Fibroblast of lung (primary cell): ENCODE results near the gene EFEMP1. TPM values are rescaled to one million over a fixed set of nuclear protein-coding genes. Genes with fewer than 3 reads are reported as not detected.

Experiments
- DNase-seq, 2 donors: peaks; one replicate each; pipeline versions ENCODE4 v3.0.0 to v3.0.0-alpha.2; 2010; ENCODE audit warnings: low read depth in 2 of 2
- H2AFZ ChIP-seq: 2 replicates; pipeline ENCODE4 v1.5.1; 2012; ENCODE audit warnings: low read length, control low read depth, inconsistent platforms
- H3K27ac ChIP-seq: 2 replicates; pipeline ENCODE4 v1.5.1; 2011; ENCODE audit warnings: low read length, control low read depth; ENCODE audit not compliant: insufficient read depth
- H3K27me3 ChIP-seq: 2 replicates; pipeline ENCODE4 v1.5.1; 2011; ENCODE audit warnings: mild to moderate bottlenecking, low read length; ENCODE audit not compliant: control insufficient read depth, insufficient read depth
- H3K36me3 ChIP-seq: 2 replicates; pipeline ENCODE4 v1.5.1; 2011; ENCODE audit warnings: low read length; ENCODE audit not compliant: control insufficient read depth, insufficient read depth
- H3K4me1 ChIP-seq: 2 replicates; pipeline ENCODE4 v1.5.1; 2011; ENCODE audit warnings: low read length; ENCODE audit not compliant: control insufficient read depth, insufficient read depth; ENCODE audit errors: extremely low read depth
- H3K4me2 ChIP-seq: 2 replicates; pipeline ENCODE4 v1.5.1; 2011; ENCODE audit warnings: low read length, control low read depth; ENCODE audit not compliant: insufficient read depth; ENCODE audit errors: extremely low read depth
- H3K4me3 ChIP-seq, 4 experiments: fragments of 200-600 bp in 1 of 4; sonication (generic) in 1 of 4; replicated peaks in 1 of 4; 2 replicates each; pipeline ENCODE4 v1.5.1; 2011 to 2016; ENCODE audit warnings: low read length in 4 of 4, low read depth in 3 of 4, mild to moderate bottlenecking in 3 of 4, control low read depth in 2 of 4, inconsistent platforms in 1 of 4, mixed read lengths in 1 of 4; ENCODE audit not compliant: insufficient read depth in 1 of 4; ENCODE audit errors: control extremely low read depth in 1 of 4
- H3K79me2 ChIP-seq: 2 replicates; pipeline ENCODE4 v1.5.1; 2012; ENCODE audit warnings: mild to moderate bottlenecking, low read length, inconsistent platforms; ENCODE audit not compliant: control insufficient read depth, insufficient read depth
- H3K9ac ChIP-seq: 2 replicates; pipeline ENCODE4 v1.5.1; 2011; ENCODE audit warnings: mild to moderate bottlenecking, low read length, control low read depth; ENCODE audit not compliant: insufficient read depth
- H3K9me3 ChIP-seq: 2 replicates; pipeline ENCODE4 v1.5.1; 2012; ENCODE audit warnings: low read depth, low read length; ENCODE audit not compliant: control insufficient read depth, insufficient read depth
- H4K20me1 ChIP-seq: 2 replicates; pipeline ENCODE4 v1.5.1; 2011; ENCODE audit warnings: low read length; ENCODE audit not compliant: control insufficient read depth, insufficient read depth; ENCODE audit errors: extremely low read depth
- EZH2 ChIP-seq: IDR thresholded peaks from 2 replicates; pipeline ENCODE4 v1.5.1; 2012; ENCODE audit warnings: low read length, control low read depth, mild to moderate bottlenecking; ENCODE audit errors: missing control alignments
- polyA plus RNA-seq, 2 donors: library from polyadenylated mRNA; depleted of rRNA in 1 of 2; stranded (reverse) in 1 of 2; unstranded in 1 of 2; fragments of >200 nt; gene quantifications; 2 replicates each; pipeline ENCODE4 v1.2.1, GENCODE V29; 2011 to 2012; ENCODE audit warnings: missing spikeins in 1 of 2
- total RNA-seq: library from RNA; depleted of rRNA; stranded (reverse); fragments of >200 nt; gene quantifications from 2 replicates; pipeline ENCODE4 v1.2.1, GENCODE V29; 2014
- TF ChIP-seq, protein P1 (sequence below), 2 donors: IDR thresholded peaks in 1 of 2; conservative IDR thresholded peaks in 1 of 2; 1 replicate in 1 of 2; 2 replicates in 1 of 2; pipeline ENCODE4 v1.5.1; 2011 to 2012; ENCODE audit warnings: low read length in 2 of 2, control low read depth in 1 of 2, inconsistent platforms in 1 of 2, low read depth in 1 of 2, mild to moderate bottlenecking in 1 of 2

EFEMP1 gene
- total and polyA plus RNA-seq, 2 donors (not counting 1 experiment from before 2014, with no cell fraction given): 467 to 724 TPM

DNA sequence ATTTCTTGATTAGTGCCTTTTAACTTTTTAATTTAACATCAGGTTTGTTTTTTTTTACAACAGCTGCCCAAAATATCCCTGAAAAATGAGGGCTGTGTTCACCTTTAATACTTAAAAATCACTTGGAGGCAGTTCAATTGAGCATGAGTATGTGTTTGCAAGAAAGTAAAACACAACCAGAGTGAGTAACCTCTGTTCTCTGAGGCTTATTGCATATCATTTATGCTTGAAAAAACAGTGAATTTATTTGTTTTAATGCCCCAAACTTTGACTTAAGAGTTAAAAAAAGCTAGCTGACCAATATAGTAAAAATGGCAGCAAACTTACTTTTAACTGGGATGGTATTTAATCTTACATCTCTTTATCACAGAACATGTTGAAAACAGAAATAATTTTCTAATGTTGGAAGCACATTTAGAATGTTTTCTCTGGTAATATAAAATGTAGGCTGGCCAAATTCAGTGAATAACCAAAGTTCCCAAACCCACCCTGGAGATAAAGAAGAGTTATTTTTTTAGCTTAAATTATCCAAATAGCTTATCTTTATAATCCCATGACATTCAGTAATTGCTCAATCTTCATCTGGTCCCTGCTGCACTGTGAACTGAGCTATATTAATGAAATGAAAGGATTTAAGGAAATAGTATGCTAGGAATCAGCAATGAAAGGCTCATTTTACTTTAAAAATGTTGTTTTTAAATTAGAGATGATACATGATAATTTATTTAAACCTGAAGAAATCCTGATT is 24.8 kb upstream of the EFEMP1 start:
- H3K27ac ChIP-seq: no peak overlapping the region
- H3K4me3 ChIP-seq: no peak overlapping the region
- no peaks in the 10 kb centered on the region for H3K4me1 ChIP-seq
- no peaks in the 10 kb centered on the region for H3K79me2 ChIP-seq
- no peaks in the 10 kb centered on the region for H3K36me3 ChIP-seq
- no peaks in the 10 kb centered on the region for H4K20me1 ChIP-seq
- no peaks in the 10 kb centered on the region for H3K9me3 ChIP-seq
- DNase-seq: peak; percentile 59 to 63
- H3K4me2 ChIP-seq: no peak overlapping the region
- H2AFZ ChIP-seq: no peak overlapping the region
- H3K27me3 ChIP-seq: no peaks in the 10 kb centered on the region
- H3K9ac ChIP-seq: no peak overlapping the region
- TF ChIP-seq, protein P1, sequence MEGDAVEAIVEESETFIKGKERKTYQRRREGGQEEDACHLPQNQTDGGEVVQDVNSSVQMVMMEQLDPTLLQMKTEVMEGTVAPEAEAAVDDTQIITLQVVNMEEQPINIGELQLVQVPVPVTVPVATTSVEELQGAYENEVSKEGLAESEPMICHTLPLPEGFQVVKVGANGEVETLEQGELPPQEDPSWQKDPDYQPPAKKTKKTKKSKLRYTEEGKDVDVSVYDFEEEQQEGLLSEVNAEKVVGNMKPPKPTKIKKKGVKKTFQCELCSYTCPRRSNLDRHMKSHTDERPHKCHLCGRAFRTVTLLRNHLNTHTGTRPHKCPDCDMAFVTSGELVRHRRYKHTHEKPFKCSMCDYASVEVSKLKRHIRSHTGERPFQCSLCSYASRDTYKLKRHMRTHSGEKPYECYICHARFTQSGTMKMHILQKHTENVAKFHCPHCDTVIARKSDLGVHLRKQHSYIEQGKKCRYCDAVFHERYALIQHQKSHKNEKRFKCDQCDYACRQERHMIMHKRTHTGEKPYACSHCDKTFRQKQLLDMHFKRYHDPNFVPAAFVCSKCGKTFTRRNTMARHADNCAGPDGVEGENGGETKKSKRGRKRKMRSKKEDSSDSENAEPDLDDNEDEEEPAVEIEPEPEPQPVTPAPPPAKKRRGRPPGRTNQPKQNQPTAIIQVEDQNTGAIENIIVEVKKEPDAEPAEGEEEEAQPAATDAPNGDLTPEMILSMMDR (conservative IDR thresholded peaks at IDR 0.05 in 1 of 2, IDR thresholded peaks at IDR 0.05 in 1 of 2; ENCODE audit: low read depth in 1 of 2, low read length in 2 of 2): no peak

DNA sequence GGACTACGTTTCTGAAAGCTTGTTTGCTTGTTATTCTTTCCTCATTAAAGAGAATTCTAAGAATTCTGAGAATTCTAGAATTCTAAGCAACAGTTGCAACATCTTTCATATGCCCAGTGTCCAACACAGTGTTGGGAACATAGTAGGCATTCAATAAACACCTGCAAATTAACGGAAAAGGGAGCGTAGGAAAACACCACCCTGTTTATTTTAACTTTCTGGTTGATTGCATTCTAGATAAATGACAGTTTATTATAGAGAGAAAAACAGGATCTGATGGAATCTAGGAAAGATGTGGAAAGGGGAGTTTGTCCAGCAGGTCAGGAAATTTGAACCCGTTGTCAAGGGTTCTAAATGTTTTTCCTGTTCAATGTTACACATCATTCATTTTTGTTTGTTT is 24.2 kb upstream of the EFEMP1 start:
- Histone ChIP-seq H4K20me1 (no peaks in the 10 kb centered on the region), H3K27me3 (no peaks in the 10 kb centered on the region), H3K27ac (no peak overlapping the region), H3K9me3 (no peaks in the 10 kb centered on the region), H3K9ac (no peak overlapping the region), H3K4me2 (no peak overlapping the region), H3K4me3 (no peak overlapping the region), H3K4me1 (no peaks in the 10 kb centered on the region), H2AFZ (no peak overlapping the region), H3K79me2 (no peaks in the 10 kb centered on the region), H3K36me3 (no peaks in the 10 kb centered on the region)
- no peak for TF ChIP-seq EZH2
- TF ChIP-seq, protein P1 (conservative IDR thresholded peaks at IDR 0.05 in 1 of 2, IDR thresholded peaks at IDR 0.05 in 1 of 2; ENCODE audit: low read depth in 1 of 2, low read length in 2 of 2): no peak
- DNase-seq: peak in 1 of 2 donors; percentile 23

DNA sequence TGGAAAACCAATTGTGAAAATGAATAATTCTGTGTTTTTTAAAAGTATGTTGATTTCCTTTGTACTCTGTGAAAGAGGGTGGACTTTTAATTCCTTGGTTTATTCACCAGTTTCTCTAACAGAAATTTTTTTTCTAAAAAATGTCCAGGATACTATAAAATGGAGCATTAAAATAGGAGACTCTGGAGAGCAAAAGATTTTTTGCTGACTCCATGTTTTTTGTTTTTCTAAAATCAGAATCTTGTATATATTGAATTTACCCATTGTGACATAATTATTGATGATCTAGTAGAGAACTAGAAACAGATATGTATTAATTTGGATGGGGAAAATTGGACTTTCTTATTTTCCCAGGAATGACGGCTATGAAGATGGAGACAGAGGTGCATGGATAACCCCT is 23.2 kb upstream of the EFEMP1 start:
- Histone ChIP-seq H3K9ac (no peak overlapping the region), H3K4me2 (no peak overlapping the region), H3K9me3 (no peaks in the 10 kb centered on the region), H3K27me3 (no peaks in the 10 kb centered on the region), H2AFZ (no peak overlapping the region), H3K4me1 (no peaks in the 10 kb centered on the region), H3K27ac (no peak overlapping the region), H3K36me3 (no peaks in the 10 kb centered on the region), H3K79me2 (no peaks in the 10 kb centered on the region), H3K4me3 (no peak overlapping the region), H4K20me1 (no peaks in the 10 kb centered on the region)
- TF ChIP-seq EZH2: no peak
- TF ChIP-seq, protein P1 (conservative IDR thresholded peaks at IDR 0.05 in 1 of 2, IDR thresholded peaks at IDR 0.05 in 1 of 2; ENCODE audit: low read depth in 1 of 2, low read length in 2 of 2): no peak
- no peak for DNase-seq
